HG02884 (cell line): ENCODE data around the gene RTCB.

Experiments used
- ATAC-seq: cut with Tn5 transposase; IDR thresholded peaks from one replicate; pipeline ENCODE4 v1.9.1; 2021; ENCODE audit warnings: mild to moderate bottlenecking, moderate library complexity; ENCODE audit not compliant: unreplicated experiment

RTCB gene

GRCh38 chr22:32411829-32412592, at the start of gene RTCB:
Gene RTCB (minus strand): TSS chr22:32412247. CDS start chr22:32412156, 91 bp downstream.
- peak; percentile 46 for ATAC-seq

GRCh38 chr22:32457031-32457430, 45.0 kb upstream of the RTCB start:
- ATAC-seq = no peak

GRCh38 chr22:32448980-32449379, 36.9 kb upstream of the RTCB start:
- ATAC-seq = no peak

- no peak for ATAC-seq
These were observed 34.3 kb upstream of the RTCB start for GRCh38 chr22:32446321-32446720.

- no peak for ATAC-seq
These were observed 32.0 kb upstream of the RTCB start for GRCh38 chr22:32444068-32444467.

GRCh38 chr22:32430352-32430751, 18.3 kb upstream of the RTCB start:
- no peak for ATAC-seq

- no peak for ATAC-seq
These were observed 14.8 kb upstream of the RTCB start for GRCh38 chr22:32426881-32427280.

- ATAC-seq = no peak
These were observed 11.6 kb upstream of the RTCB start for GRCh38 chr22:32423664-32424063.

GRCh38 chr22:32422062-32422461, 10.0 kb upstream of the RTCB start:
- no peak for ATAC-seq

- ATAC-seq = no peak
These were observed 9.4 kb upstream of the RTCB start for GRCh38 chr22:32421484-32421883.

GRCh38 chr22:32417906-32418305, 5.9 kb upstream of the RTCB start:
- ATAC-seq = no peak

- no peak for ATAC-seq
These were observed 4.6 kb upstream of the RTCB start for GRCh38 chr22:32416556-32417085.

GRCh38 chr22:32414191-32414590, 2.1 kb upstream of the RTCB start:
- ATAC-seq = no peak

GRCh38 chr22:32413719-32414118, 1.7 kb upstream of the RTCB start:
- no peak for ATAC-seq

- no peak for ATAC-seq
These were observed 645 bp downstream of the RTCB start for GRCh38 chr22:32411402-32411801.

- no peak for ATAC-seq
These were observed 1.6 kb downstream of the RTCB start for GRCh38 chr22:32410459-32410858.

GRCh38 chr22:32409977-32410376, 2.1 kb downstream of the RTCB start:
- ATAC-seq = no peak

GRCh38 chr22:32407936-32408335, 4.1 kb downstream of the RTCB start:
- no peak for ATAC-seq

- no peak for ATAC-seq
These were observed 4.7 kb downstream of the RTCB start for GRCh38 chr22:32407312-32407711.

GRCh38 chr22:32404021-32404420, 8.0 kb downstream of the RTCB start:
- no peak for ATAC-seq

GRCh38 chr22:32401486-32401885, 10.6 kb downstream of the RTCB start:
- ATAC-seq = no peak

GRCh38 chr22:32396746-32397145, 15.3 kb downstream of the RTCB start:
- ATAC-seq = no peak

- ATAC-seq = no peak
These were observed 15.8 kb downstream of the RTCB start for GRCh38 chr22:32396255-32396654.
